GM11168 (cell line): ENCODE measurements around the gene NPIPB2.

ENCODE experiments used
- in situ Hi-C: fragments of 300-500 bp; cut with MboI; formaldehyde crosslinking; loops from one replicate; pipeline ENCODE4 v1.12.0; 2022; ENCODE audit warnings: low sequenced_read_pairs; ENCODE audit not compliant: unreplicated experiment

NPIPB2 gene

DNA sequence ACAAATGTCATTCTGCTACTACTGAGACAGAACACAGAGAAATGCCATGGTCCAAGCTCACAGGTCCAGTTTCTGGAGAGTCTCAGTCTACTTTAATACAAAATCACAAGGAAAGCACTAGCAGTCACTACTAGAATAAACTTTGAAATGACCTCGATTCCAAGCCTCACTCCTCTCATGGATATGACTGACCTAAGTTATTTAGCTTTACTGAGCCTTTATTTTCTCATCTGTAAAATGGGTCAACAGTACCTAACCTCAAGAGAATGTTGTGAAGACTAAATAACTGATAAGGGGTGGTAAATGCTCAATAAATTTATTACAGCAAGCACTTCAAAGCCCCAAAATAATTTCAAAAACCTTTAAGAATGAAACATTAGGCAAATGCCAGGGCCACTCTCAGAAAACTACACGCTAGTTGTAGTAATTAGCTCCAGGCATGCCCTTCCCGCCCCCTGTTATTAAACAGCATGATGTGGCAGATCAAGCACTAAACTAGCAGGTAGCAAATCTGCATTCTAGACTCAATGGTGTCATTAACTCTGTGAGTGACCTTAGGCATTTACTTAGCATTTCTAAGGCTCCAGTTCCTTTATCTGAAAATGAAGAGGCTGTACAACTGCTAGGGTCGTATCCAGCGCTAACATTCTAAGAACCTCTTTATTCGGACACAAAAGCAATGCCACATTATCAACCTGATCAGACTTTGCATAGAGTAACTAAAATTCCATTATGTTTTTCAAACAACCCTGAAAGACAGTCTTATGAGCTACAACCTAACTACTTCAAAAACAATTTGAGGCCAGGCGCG is 34.5 kb downstream of the NPIPB2 start:
- in situ Hi-C loops, result no loop called here

DNA sequence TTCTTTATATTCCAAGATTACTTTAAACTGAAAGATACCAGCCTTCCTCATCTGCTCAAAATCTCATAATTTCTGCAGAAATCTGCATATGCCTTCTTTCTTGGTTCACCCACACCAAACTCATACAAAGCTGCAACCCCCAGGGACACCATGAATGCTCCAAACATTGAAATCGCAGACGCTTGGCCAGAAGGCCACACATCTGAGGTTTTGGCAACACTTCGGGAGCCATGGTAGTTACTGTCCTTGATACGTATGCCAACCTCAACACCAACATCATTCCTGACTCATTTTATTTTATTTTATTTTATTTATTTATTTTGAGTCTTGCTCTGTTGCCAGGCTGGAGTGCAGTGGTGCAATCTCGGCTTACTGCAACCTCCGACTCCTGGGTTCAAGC is 37.9 kb downstream of the NPIPB2 start:
- in situ Hi-C loops, result no loop called here

- in situ Hi-C loops, result no loop called here
Measured at GRCh38 chr16:11901091-11901490, 40.8 kb downstream of the NPIPB2 start.

DNA sequence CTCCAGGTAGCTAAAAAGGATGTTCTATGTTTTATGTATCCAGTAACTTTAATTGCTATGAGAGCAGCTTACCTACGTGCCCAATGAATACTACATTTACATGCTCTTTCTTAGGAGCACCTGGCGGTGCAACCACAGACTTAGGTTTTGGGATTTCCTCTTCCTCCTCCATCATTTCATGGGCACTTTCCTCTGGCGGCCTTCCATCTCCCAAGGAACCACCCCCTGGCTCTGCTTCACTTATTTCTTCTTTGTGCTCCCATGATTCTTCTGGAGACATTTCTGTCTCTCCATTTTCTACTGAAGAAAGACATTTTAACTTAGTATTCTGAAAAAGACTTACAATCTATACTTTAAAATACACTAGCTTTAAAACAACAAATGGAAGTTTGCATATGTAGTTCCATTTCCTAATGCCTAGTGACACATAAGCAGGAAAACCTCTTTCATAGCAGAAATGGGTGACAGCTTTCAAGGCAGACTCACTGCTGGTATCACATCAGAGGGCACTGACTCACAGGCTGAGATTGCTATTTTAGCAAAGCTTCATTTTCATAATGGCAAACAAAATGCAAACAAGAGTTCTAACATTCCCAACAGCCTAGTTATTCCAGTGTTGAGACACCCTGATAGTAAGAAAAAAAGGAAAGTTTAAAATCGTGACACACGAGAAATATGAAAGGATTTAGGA is 45.2 kb downstream of the NPIPB2 start:
- in situ Hi-C loops, result no loop called here

DNA sequence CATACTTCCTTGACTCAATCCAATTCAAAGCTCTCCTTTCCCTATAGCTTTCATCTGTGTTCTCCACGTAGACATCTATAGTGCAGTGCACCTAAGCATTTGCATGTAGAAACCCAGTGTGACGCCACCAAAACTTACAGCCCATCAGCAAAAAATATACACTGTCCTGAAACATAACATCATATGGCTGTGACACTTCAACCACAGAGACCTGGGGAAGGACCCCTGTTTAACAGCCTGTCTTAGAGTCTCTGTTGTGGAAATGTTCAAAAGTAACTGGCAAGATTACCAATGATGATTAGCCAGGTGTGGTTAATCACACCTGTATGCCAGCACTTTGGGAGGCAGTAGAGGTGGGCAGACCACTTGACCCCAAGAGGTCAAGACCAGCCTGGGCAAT is 48.3 kb downstream of the NPIPB2 start:
- in situ Hi-C loops, result no loop called here

DNA sequence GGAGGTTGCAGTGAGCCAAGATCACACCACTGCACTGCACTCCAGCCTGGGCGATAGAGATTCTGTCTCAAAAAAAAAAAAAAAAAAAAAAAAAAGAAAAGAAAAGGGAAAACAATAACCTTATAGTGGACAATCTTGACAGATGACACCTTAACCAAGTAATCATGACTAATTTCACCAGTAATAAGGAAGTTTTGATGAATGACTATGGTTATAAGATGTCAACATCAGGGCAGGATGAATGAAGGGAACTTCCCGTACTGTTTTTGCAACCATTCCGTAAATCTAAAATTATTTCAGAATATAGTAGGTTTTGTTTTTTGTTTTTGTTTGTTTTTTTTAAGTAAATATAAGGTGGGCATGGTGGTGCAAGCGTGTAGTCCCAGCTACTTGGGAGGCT is 49.1 kb downstream of the NPIPB2 start:
- in situ Hi-C loops, result no loop called here

- in situ Hi-C loops, result no loop called here
Measured at GRCh38 chr16:11890231-11890965, 51.4 kb downstream of the NPIPB2 start.

DNA sequence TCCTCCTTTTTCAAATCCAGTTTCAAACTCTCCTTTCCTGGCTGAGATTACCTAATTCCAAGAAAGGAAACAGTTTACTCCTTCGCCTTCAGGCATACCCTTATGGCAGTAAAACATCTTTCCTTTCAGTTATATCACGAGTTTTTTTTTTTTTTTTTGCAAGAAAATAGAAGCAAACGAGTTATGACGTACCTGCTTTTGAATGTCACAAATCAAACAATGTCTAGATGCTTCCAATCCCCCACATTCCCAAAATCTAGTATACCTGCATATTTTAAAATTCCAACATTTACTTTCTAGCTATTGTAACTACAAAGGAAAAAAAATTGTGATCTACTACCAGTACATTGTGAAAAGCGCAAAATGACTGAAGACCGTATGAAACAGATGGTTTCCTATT is 55.0 kb downstream of the NPIPB2 start:
- in situ Hi-C loops, result no loop called here

DNA sequence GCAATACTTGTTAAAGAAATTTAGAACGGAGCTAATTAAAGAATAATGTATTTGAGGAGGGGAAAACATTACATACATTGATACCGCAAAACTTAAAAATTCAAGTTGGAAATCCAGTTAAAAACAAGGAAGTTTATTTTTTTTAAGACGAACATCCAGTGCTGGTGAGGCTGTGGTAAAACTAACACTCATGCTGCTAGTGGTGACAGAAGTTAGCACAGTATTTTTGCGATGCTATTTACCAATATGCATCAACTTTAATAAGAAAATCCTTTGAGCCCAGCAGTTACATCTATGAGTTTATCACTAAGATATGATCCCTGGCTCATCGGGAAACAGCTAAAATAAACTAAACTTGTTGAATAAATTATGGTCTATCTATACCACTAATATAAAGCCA is 57.8 kb downstream of the NPIPB2 start:
- in situ Hi-C loops, result no loop called here

DNA sequence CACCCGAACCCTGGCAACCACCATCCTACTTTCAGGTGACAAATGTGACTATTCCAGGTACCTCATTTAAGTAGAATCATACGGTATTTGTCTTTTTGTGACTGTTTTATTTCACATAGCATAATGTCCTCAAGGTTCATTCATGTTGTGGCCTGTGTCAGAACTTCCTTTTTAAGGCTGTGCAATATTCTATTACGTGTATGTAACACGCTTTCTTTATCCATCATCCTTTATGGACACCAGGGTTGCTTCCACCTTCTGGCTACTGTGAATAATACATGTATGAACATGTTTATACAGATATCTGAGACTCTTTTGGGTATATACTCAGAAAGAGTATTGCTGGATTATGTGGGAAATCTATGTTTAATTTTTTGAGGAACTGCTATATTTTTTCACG is 61.8 kb downstream of the NPIPB2 start:
- in situ Hi-C loops, result no loop called here

DNA sequence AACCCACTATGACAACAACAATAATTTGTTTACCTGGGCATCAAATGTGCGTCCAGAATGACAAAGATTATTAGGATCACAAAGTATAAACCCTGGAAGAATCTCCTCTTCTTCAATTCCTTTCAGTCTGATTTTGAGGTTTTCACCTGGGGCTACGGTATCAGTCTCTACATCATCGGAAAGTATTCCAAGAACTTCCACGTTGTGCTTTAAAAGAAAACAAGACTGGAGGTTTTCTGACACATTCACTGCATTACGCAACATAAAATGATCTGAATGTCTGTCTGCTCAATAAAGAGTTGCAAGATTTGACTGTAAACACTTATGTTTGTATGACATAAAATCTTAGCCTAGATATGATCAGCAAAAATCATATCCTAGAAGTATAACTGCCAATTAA is 64.5 kb downstream of the NPIPB2 start:
- in situ Hi-C loops, result no loop called here
